ENCODE data around the gene PCDHGA1.
"Not testable (repeated sequence)": the region's sequence is repeated elsewhere in the genome, so short reads cannot be mapped to it uniquely, and the experiment has no call there.

The PCDHGA1 gene

GRCh38 chr5:141399555-141400258, 69.4 kb downstream of the PCDHGA1 start:
- 97% methylated on average over 61 of the region's 61 CpGs for WGBS
- Histone ChIP-seq H3K9ac (ENCODE audit: low read depth, low read length) (no peak overlapping the region), H3K4me1 (ENCODE audit: insufficient read depth, low read length) (no peaks in the 10 kb centered on the region), H3K27ac (ENCODE audit: low read depth, low read length) (no peak overlapping the region), H3K27me3 (ENCODE audit: insufficient read depth, low read length) (no peaks in the 10 kb centered on the region), H3K4me3 (ENCODE audit: low read length) (no peak overlapping the region), H3K36me3 (ENCODE audit: insufficient read depth, low read length) (no peaks in the 10 kb centered on the region; the same call in 1 of the 2 replicates), H3K9me3 (ENCODE audit: insufficient read depth, low read depth, low read length) (peaks cover 52% of the 10 kb centered on the region)

- Histone ChIP-seq H3K9ac (ENCODE audit: low read depth, low read length) (no peak within 1 kb of the TSS), H3K36me3 (ENCODE audit: insufficient read depth, low read length) (no peaks in the 10 kb centered on the region; the same call in 1 of the 2 replicates), H3K27ac (ENCODE audit: low read depth, low read length) (no peak within 1 kb of the TSS), H3K4me3 (ENCODE audit: low read length) (no peak within 1 kb of the TSS), H3K9me3 (ENCODE audit: insufficient read depth, low read depth, low read length) (peaks cover 30% of the 10 kb centered on the region), H3K4me1 (ENCODE audit: insufficient read depth, low read length) (no peaks in the 10 kb centered on the region), H3K27me3 (ENCODE audit: insufficient read depth, low read length) (no peaks in the 10 kb centered on the region)
- 94% methylated on average over 27 of the region's 27 CpGs for WGBS
Observed at GRCh38 chr5:141402553-141403243, 72.4 kb downstream of the PCDHGA1 start, which contains the start of gene PCDHGA9. Gene PCDHGA9 (plus strand): TSS chr5:141402778. CDS start chr5:141402953, 175 bp downstream.

- Histone ChIP-seq H3K4me1 (ENCODE audit: insufficient read depth, low read length) (no peaks in the 10 kb centered on the region), H3K27ac (ENCODE audit: low read depth, low read length) (no peak overlapping the region), H3K27me3 (ENCODE audit: insufficient read depth, low read length) (0 out of 2 replicates have a peak, but pooled peaks cover under 1% of the 10 kb centered on the region), H3K4me3 (ENCODE audit: low read length) (no peak overlapping the region), H3K9me3 (ENCODE audit: insufficient read depth, low read depth, low read length) (peaks cover 29% of the 10 kb centered on the region), H3K9ac (ENCODE audit: low read depth, low read length) (no peak overlapping the region), H3K36me3 (ENCODE audit: insufficient read depth, low read length) (no peaks in the 10 kb centered on the region; the same call in 1 of the 2 replicates)
- 94% methylated on average over 22 of the region's 22 CpGs for WGBS
Observed at GRCh38 chr5:141403387-141403786, 73.1 kb downstream of the PCDHGA1 start.

GRCh38 chr5:141407790-141408505, 77.6 kb downstream of the PCDHGA1 start, which contains the start of gene PCDHGB6:
Gene PCDHGB6 (plus strand): TSS chr5:141408021. CDS start chr5:141408203, 182 bp downstream.
- not testable (repeated sequence) for H3K27ac ChIP-seq (ENCODE audit: low read depth, low read length); H3K4me1 ChIP-seq (ENCODE audit: insufficient read depth, low read length); H3K27me3 ChIP-seq (ENCODE audit: insufficient read depth, low read length); H3K36me3 ChIP-seq (ENCODE audit: insufficient read depth, low read length)
- H3K9ac ChIP-seq (ENCODE audit: low read depth, low read length), result peak within 1 kb of the TSS; percentile 71
- 66% methylated on average over 49 of the region's 51 CpGs for WGBS
- H3K4me3 ChIP-seq (ENCODE audit: low read length), result peak within 1 kb of the TSS; percentile 69
- peaks cover 10% of the 10 kb centered on the region; the same call in 1 of the 2 replicates for H3K9me3 ChIP-seq (ENCODE audit: insufficient read depth, low read depth, low read length)

- Histone ChIP-seq H3K27me3 (ENCODE audit: insufficient read depth, low read length) (peaks cover 10% of the 10 kb centered on the region), H3K9me3 (ENCODE audit: insufficient read depth, low read depth, low read length) (peaks cover 16% of the 10 kb centered on the region; the same call in 1 of the 2 replicates), H3K36me3 (ENCODE audit: insufficient read depth, low read length) (peaks cover 3% of the 10 kb centered on the region; the same call in 1 of the 2 replicates), H3K4me3 (ENCODE audit: low read length) (no peak overlapping the region), H3K27ac (ENCODE audit: low read depth, low read length) (no peak overlapping the region), H3K4me1 (ENCODE audit: insufficient read depth, low read length) (no peaks in the 10 kb centered on the region), H3K9ac (ENCODE audit: low read depth, low read length) (no peak overlapping the region)
- 97% methylated on average over 64 of the region's 64 CpGs for WGBS
Observed at GRCh38 chr5:141409598-141410306, 79.4 kb downstream of the PCDHGA1 start.

GRCh38 chr5:141411575-141411974, 81.3 kb downstream of the PCDHGA1 start:
- WGBS, result 97% methylated on average over 3 of the region's 3 CpGs
- Histone ChIP-seq H3K9me3 (ENCODE audit: insufficient read depth, low read depth, low read length) (peaks cover 21% of the 10 kb centered on the region; the same call in 1 of the 2 replicates), H3K27ac (ENCODE audit: low read depth, low read length) (no peak overlapping the region), H3K9ac (ENCODE audit: low read depth, low read length) (no peak overlapping the region), H3K4me3 (ENCODE audit: low read length) (no peak overlapping the region), H3K27me3 (ENCODE audit: insufficient read depth, low read length) (peaks cover 10% of the 10 kb centered on the region), H3K36me3 (ENCODE audit: insufficient read depth, low read length) (peaks cover 3% of the 10 kb centered on the region; the same call in 1 of the 2 replicates), H3K4me1 (ENCODE audit: insufficient read depth, low read length) (no peaks in the 10 kb centered on the region)

GRCh38 chr5:141412854-141413539, 82.7 kb downstream of the PCDHGA1 start, which contains the start of gene PCDHGA10:
Gene PCDHGA10 (plus strand): TSS chr5:141412987. CDS start chr5:141413176, 189 bp downstream.
- H3K9me3 ChIP-seq (ENCODE audit: insufficient read depth, low read depth, low read length), result peaks cover 21% of the 10 kb centered on the region; the same call in 1 of the 2 replicates
- H3K9ac ChIP-seq (ENCODE audit: low read depth, low read length), result peak within 1 kb of the TSS; percentile 71
- WGBS, result 85% methylated on average over 31 of the region's 31 CpGs
- peak within 1 kb of the TSS; percentile 77 for H3K4me3 ChIP-seq (ENCODE audit: low read length)
- H3K27me3 ChIP-seq (ENCODE audit: insufficient read depth, low read length), result peaks cover 10% of the 10 kb centered on the region
- no peak within 1 kb of the TSS for H3K27ac ChIP-seq (ENCODE audit: low read depth, low read length)
- H3K4me1 ChIP-seq (ENCODE audit: insufficient read depth, low read length), result no peaks in the 10 kb centered on the region
- H3K36me3 ChIP-seq (ENCODE audit: insufficient read depth, low read length), result peaks cover 3% of the 10 kb centered on the region; the same call in 1 of the 2 replicates

GRCh38 chr5:141413540-141414069, 83.3 kb downstream of the PCDHGA1 start:
- Histone ChIP-seq H3K36me3 (ENCODE audit: insufficient read depth, low read length) (peaks cover 6% of the 10 kb centered on the region; the same call in 1 of the 2 replicates), H3K27ac (ENCODE audit: low read depth, low read length) (no peak overlapping the region), H3K9ac (ENCODE audit: low read depth, low read length) (peak overlapping the region; percentile 71; the same call in 1 of the 2 replicates), H3K4me3 (ENCODE audit: low read length) (peak overlapping the region; percentile 77), H3K27me3 (ENCODE audit: insufficient read depth, low read length) (peaks cover 12% of the 10 kb centered on the region), H3K4me1 (ENCODE audit: insufficient read depth, low read length) (no peaks in the 10 kb centered on the region), H3K9me3 (ENCODE audit: insufficient read depth, low read depth, low read length) (peaks cover 26% of the 10 kb centered on the region)
- 90% methylated on average over 25 of the region's 25 CpGs for WGBS

- not testable (repeated sequence) for H3K4me3 ChIP-seq (ENCODE audit: low read length); H3K9ac ChIP-seq (ENCODE audit: low read depth, low read length); H3K4me1 ChIP-seq (ENCODE audit: insufficient read depth, low read length); H3K27me3 ChIP-seq (ENCODE audit: insufficient read depth, low read length); H3K27ac ChIP-seq (ENCODE audit: low read depth, low read length)
- Histone ChIP-seq H3K36me3 (ENCODE audit: insufficient read depth, low read length) (peaks cover 14% of the 10 kb centered on the region; the same call in 1 of the 2 replicates), H3K9me3 (ENCODE audit: insufficient read depth, low read depth, low read length) (peaks cover 33% of the 10 kb centered on the region)
- whole genome bisulfite sequencing, result 96% methylated on average over 46 of the region's 46 CpGs
Observed at GRCh38 chr5:141414548-141415274, 84.4 kb downstream of the PCDHGA1 start.

Data from HUES64 (cell line).